PFSK-1 (cell line): ENCODE measurements around the gene KIF7.
A peak's percentile ranks its signal among the peaks of the same experiment; 100 is the strongest.

Experiments used
- FOXP2 ChIP-seq: optimal IDR thresholded peaks from 2 replicates; pipeline ENCODE3; 2011; ENCODE audit warnings: borderline replicate concordance, control low read depth, inconsistent platforms; ENCODE audit not compliant: insufficient read depth; ENCODE audit errors: extremely low read length, extremely low read depth
- POLR2AphosphoS5 ChIP-seq: IDR thresholded peaks from 2 replicates; pipeline ENCODE4 v1.6.1; 2012; ENCODE audit warnings: low read depth, mild to moderate bottlenecking, control low read depth, low read length, moderate library complexity
- REST ChIP-seq, 2 experiments: IDR thresholded peaks; 2 replicates each; pipeline versions ENCODE4 v1.6.1 to v1.8.0; 2011 to 2012; ENCODE audit warnings: low read depth in 2 of 2, low read length in 2 of 2, control low read depth in 1 of 2, inconsistent platforms in 1 of 2, mild to moderate bottlenecking in 1 of 2, moderate library complexity in 1 of 2; ENCODE audit not compliant: insufficient read depth in 1 of 2
- SIN3A ChIP-seq: IDR thresholded peaks from 2 replicates; pipeline ENCODE4 v1.6.1; 2012; ENCODE audit warnings: mild to moderate bottlenecking, low read length, moderate library complexity, borderline replicate concordance; ENCODE audit not compliant: insufficient read depth
- TAF1 ChIP-seq: IDR thresholded peaks from 2 replicates; pipeline ENCODE4 v1.6.1; 2012; ENCODE audit warnings: low read length, control low read depth, borderline replicate concordance; ENCODE audit not compliant: insufficient read depth

The KIF7 gene

GRCh38 chr15:89632563-89633430, 22.5 kb downstream of the KIF7 start:
- TF ChIP-seq TAF1 (no peak), FOXP2 (no peak), POLR2AphosphoS5 (no peak), REST (IDR thresholded peaks at IDR 0.05; ENCODE audit: insufficient read depth in 1 of 2, low read depth in 2 of 2, low read length in 2 of 2) (no peak), SIN3A (no peak)

DNA sequence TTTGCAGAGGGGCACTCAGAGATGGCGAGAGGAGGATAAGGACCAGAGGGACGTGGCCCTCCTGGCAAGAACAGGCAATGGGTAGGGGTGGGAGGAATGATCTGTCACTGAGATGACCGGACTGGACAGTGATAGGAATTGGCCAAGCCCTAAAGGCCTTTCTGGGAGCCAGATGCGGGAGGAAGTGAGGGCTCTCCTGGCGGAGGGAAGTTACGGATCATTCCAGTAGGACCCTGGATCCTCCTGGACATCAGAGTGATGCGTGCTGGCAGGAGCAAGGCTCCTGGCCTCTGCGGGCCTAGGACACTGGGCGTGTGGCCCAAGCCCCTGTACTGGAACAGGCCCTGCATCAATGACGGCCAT, 23.4 kb downstream of the KIF7 start:
- TF ChIP-seq POLR2AphosphoS5 (peak; percentile 28; the same call in 1 of the 2 replicates), FOXP2 (no peak)

DNA sequence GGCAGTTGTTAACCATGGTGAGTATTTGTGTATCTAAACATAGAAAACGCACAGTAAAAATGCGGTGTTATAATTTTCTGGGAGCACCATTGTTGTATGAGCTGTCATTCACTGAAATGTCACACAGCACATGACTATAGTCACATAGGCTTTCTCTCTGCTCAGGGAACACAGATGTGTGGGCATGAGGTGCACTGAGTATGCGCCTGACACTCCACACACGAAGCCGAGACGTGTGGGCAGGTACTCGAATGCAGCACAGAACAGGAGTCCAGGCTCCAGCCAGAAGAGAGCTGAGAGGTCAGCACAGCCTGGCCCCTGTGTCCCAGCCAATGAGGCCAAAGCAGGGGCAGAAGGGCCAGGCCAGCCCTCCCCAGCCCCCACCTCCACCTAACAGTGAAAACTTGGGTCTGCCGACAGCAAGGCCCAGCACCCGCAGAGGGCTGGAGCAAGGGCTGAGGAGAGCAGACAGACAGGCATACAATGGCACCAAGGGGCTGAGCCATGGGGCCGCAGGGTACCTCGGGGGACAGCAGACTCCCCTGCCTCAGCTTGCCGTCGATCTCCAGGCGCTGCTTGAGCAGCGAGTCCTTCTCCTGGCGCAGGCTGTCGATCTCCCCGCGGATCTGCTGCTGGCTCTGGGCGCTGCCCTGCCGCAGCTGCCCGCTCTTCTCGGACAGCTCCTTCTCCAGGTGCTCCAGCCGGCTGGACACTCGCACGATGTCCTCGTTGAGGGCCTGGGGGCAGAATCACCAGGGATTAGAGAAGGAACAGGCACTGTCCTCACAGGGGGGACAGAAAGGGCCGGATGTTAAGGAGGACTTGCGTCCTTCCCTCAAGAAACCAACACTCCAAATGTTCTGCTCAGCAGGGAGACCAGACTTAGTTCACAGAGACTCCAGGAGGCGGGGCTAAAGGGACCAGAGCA, 24.0 kb downstream of the KIF7 start:
- 0 out of 2 replicates have a peak, but pooled peaks have one; percentile 3 for TF ChIP-seq POLR2AphosphoS5
- no peak for TF ChIP-seq REST (IDR thresholded peaks at IDR 0.05; ENCODE audit: insufficient read depth in 1 of 2, low read depth in 2 of 2, low read length in 2 of 2)

DNA sequence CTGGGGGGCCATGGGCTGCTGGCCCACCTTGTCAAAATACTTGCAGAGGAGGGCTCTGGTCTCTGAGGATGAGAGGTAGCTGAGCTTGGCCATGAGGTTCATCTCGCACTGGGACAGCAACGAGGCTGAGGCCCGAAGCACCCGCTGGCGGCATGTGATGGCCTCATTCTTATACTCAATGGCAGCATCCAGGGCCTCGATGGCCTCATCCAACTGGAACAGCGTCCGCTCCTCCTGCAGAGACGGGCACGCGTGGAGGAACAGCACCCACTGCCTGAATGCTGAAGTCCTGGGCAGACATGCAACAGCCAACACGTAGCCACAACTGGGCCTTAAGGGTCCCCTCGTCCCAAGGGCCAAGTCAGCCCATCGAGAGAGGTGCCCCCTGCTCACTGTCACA, 25.0 kb downstream of the KIF7 start:
- TF ChIP-seq POLR2AphosphoS5 (no peak), SIN3A (no peak), REST (IDR thresholded peaks at IDR 0.05; ENCODE audit: insufficient read depth in 1 of 2, low read depth in 2 of 2, low read length in 2 of 2) (no peak), FOXP2 (no peak), TAF1 (no peak)

DNA sequence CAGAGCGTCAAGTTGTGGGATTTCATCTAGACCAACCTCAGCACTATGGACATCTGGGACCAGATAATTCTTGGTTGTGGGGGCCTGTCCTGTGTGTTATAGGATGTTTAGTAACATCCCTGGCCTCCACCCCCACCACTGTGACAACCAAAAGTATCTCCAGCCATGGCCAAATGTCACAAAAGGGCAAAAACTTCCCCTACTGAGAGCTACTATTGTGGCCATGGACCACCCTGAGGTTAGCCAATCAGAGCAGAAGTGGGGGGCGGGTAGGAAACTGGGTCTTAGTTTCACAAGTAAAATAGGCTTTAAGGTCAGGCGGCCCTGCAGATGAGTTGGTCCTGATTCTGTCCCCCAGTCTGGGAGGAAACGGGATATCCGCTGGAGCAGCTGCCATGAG, 25.4 kb downstream of the KIF7 start:
- TF ChIP-seq POLR2AphosphoS5 (no peak), REST (IDR thresholded peaks at IDR 0.05; ENCODE audit: insufficient read depth in 1 of 2, low read depth in 2 of 2, low read length in 2 of 2) (no peak), SIN3A (no peak), TAF1 (no peak), FOXP2 (no peak)
